Ovary (tissue), 9 donors: Measurements from ENCODE around the gene SCN5A. TPM values are rescaled to one million over a fixed set of nuclear protein-coding genes. Genes with fewer than 3 reads are reported as not detected.

Source experiments
- DNase-seq, 5 donors: peaks; one replicate each; pipeline ENCODE4 v3.0.0-alpha.2; 2019 to 2020
- H3K27ac ChIP-seq, 2 donors: fragments of 200-600 bp; one replicate each; pipeline versions ENCODE4 v1.5.1 to v1.8.0; 2019 to 2022
- H3K27me3 ChIP-seq: fragments of 200-600 bp; one replicate; pipeline ENCODE4 v1.8.0; 2022
- H3K36me3 ChIP-seq: fragments of 200-600 bp; sonication (generic); one replicate; pipeline ENCODE4 v1.5.1; 2019
- H3K4me1 ChIP-seq: one replicate; pipeline ENCODE4 v1.8.1; 2013; ENCODE audit warnings: mild to moderate bottlenecking, moderate library complexity; ENCODE audit not compliant: insufficient read depth
- H3K4me3 ChIP-seq: fragments of 200-600 bp; sonication (generic); one replicate; pipeline ENCODE4 v1.5.1; 2017
- H3K9me3 ChIP-seq, 2 donors: fragments of 200-600 bp in 1 of 2; sonication (generic) in 1 of 2; one replicate each; pipeline versions ENCODE4 v1.5.1 to v1.8.1; 2013 to 2019; ENCODE audit warnings: mild to moderate bottlenecking in 1 of 2, moderate library complexity in 1 of 2
- EP300 ChIP-seq: sonication (generic); formaldehyde crosslinking; IDR thresholded peaks from one replicate; pipeline ENCODE4 v1.6.1; 2017; ENCODE audit warnings: antibody characterized with exemption
- POLR2A ChIP-seq: fragments of 450-650 bp; IDR thresholded peaks from one replicate; pipeline ENCODE4 v1.6.1; 2017; ENCODE audit warnings: antibody characterized with exemption, mild to moderate bottlenecking, moderate library complexity
- WGBS, 3 donors: extraction: QIAGEN DNeasy Blood & Tissue Kit in 1 of 3; methylation state at CpG; one replicate each; pipeline versions ENCODE4 v1.1.5 to v1.1.7; 2013 to 2017; 5-methylcytosine and 5-hydroxymethylcytosine counted together
- intact Hi-C, 4 donors: fragments of 100-400 bp; cut with DNase I; formaldehyde crosslinking; loops; one replicate each; pipeline versions ENCODE4 v1.11.0 to v1.15.1; 2022 to 2023
- polyA plus RNA-seq, 2 donors: library from polyadenylated mRNA; stranded (reverse); fragments of 200-250 nt in 1 of 2; fragments of 350-450 nt in 1 of 2; fragmentation: Illumina TruSeq in 1 of 2; extraction: RNeasy Lipid Tissue Mini Kit (QIAGEN cat#74804) in 1 of 2; gene quantifications; one replicate each; pipeline ENCODE4 v1.2.3, GENCODE V29; 2013 to 2014
- total RNA-seq, 7 donors: library from RNA; depleted of rRNA in 2 of 7; stranded (reverse); fragments of >200 nt in 2 of 7; fragmentation: NEBNext Ultra II Directional in 3 of 7; extraction: Animal tissue kit (Norgen Biotek cat#: 25700) in 3 of 7; gene quantifications; one replicate each; pipeline versions ENCODE4 v1.1.0 to v1.2.4, GENCODE V29; 2016 to 2023
- TF ChIP-seq, protein P1 (sequence below), 3 donors: fragments of 450-650 bp in 2 of 3; fragments of 200-600 bp in 1 of 3; IDR thresholded peaks; one replicate each; pipeline versions ENCODE4 v1.5.1 to v1.8.0; 2016 to 2022; ENCODE audit warnings: antibody characterized with exemption in 3 of 3, mild to moderate bottlenecking in 1 of 3
- donor health status: DM: no; HTN: no; CAD: no; lungs with moderate emphysema.
- donor health status: DM: no; HTN: no; CAD: no.
- donor health status: Bipolar disorder and iron deficiency.
- donor health status: DM: yes; HTN: yes; CAD: no.
- donor health status: DM: no; HTN: no; CAD: no.
- donor health status: DM: yes; HTN: yes; CAD: no.

The SCN5A gene
- total and polyA plus RNA-seq, 9 donors, result 0.67 to 4.7 (median 2.1) TPM

DNA sequence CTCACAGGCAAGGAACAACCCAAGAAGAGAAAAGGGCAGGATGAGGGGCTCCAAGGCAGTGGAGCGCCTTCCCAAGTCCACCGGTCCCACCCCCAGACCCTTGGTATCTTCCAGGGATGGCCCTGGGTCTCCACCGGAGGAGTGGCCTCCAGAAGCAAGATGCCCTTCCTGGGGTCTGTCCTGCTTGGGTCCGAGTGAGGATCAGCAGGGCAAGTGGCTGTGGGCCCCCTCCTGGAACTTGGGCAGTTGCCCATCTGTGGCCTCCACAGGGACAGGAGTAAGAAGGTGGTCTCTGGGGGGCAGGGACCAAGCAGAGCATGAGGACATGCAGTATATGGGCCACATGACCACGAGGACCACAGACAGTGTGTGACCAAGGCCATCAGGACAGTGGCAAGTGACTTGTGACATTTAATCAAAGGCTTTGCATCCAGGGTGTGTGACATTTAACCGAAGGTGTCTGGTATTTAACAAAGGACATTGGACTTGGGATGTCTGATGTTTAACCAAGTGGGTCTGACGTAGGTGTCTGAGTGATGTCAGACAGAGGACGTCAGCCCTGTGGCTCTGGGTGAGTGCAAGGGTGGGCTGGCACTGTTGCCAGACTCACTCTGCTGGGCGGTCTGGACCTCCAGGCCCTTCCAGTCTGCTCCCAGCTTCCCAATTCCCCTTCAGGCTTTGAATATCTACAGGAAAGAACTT is 34.7 kb downstream of the SCN5A start:
- Histone ChIP-seq H3K9me3 (no peaks in the 10 kb centered on the region), H3K27ac (no peak overlapping the region), H3K27me3 (no peaks in the 10 kb centered on the region), H3K4me3 (no peak overlapping the region), H3K36me3 (no peaks in the 10 kb centered on the region), H3K4me1 (no peaks in the 10 kb centered on the region)
- peak in 1 of 5 donors; percentile 16 for DNase-seq
- TF ChIP-seq EP300 (no peak), POLR2A (no peak)
- TF ChIP-seq, protein P1, sequence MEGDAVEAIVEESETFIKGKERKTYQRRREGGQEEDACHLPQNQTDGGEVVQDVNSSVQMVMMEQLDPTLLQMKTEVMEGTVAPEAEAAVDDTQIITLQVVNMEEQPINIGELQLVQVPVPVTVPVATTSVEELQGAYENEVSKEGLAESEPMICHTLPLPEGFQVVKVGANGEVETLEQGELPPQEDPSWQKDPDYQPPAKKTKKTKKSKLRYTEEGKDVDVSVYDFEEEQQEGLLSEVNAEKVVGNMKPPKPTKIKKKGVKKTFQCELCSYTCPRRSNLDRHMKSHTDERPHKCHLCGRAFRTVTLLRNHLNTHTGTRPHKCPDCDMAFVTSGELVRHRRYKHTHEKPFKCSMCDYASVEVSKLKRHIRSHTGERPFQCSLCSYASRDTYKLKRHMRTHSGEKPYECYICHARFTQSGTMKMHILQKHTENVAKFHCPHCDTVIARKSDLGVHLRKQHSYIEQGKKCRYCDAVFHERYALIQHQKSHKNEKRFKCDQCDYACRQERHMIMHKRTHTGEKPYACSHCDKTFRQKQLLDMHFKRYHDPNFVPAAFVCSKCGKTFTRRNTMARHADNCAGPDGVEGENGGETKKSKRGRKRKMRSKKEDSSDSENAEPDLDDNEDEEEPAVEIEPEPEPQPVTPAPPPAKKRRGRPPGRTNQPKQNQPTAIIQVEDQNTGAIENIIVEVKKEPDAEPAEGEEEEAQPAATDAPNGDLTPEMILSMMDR (IDR thresholded peaks at IDR 0.05), result no peak
- 87 to 93% (median 90%) methylated on average over 9 of the region's 9 CpGs for WGBS, 3 donors
- intact Hi-C loops, result no loop called here

DNA sequence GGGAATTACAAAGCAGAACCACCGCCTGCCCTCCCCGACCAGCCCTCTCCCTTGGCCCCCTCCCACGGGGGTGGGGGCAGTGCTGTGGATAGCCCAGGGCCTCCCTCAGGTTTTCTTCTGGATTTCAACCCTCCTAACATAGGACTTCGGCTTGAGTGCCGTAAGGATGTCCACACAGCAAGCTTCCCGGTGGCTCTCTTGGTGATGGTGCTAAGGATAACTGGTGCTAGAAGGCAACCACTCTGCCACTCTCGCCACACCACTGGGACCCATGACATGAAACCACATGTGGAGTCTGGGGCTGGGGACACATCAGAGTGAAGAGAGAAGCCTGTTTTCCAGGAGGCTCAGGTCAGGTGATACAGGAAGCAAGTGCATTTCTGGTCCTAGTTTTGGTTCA is 35.4 kb downstream of the SCN5A start:
- intact Hi-C loops, result no loop called here
- Histone ChIP-seq H3K27ac (no peak overlapping the region), H3K27me3 (no peaks in the 10 kb centered on the region), H3K36me3 (no peaks in the 10 kb centered on the region), H3K9me3 (no peaks in the 10 kb centered on the region), H3K4me3 (no peak overlapping the region), H3K4me1 (no peaks in the 10 kb centered on the region)
- TF ChIP-seq EP300 (no peak), POLR2A (no peak)
- TF ChIP-seq, protein P1 (IDR thresholded peaks at IDR 0.05), result no peak
- peak in 1 of 5 donors; percentile 5 for DNase-seq
- 80 to 84% (median 84%) methylated on average over 7 of the region's 7 CpGs for WGBS, 3 donors

DNA sequence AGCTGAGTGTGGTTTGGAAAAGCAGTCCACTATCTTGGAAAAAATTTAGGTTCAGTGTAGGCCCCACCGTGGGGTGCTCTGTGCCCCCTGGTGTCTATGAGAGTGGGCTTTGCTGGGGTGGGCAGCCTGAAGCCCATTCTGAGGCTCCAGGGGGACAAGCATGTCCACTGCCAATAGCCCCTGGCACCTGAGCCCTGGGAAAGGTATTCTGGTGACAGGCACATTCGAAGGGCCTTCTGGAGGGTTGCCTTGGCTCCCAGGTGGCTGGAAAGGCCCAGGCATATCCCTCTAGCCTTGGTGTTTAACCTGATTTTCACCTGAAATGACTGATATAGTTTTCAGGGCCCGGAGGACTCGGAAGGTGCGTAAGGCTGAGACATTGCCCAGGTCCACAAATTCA is 36.1 kb downstream of the SCN5A start:
- Histone ChIP-seq H3K27me3 (no peaks in the 10 kb centered on the region), H3K27ac (no peak overlapping the region), H3K9me3 (no peaks in the 10 kb centered on the region), H3K36me3 (no peaks in the 10 kb centered on the region), H3K4me1 (no peaks in the 10 kb centered on the region), H3K4me3 (no peak overlapping the region)
- DNase-seq, result peak in 1 of 5 donors; percentile 6
- WGBS, 3 donors, result 91 to 99% (median 93%) methylated on average over 5 of the region's 5 CpGs
- TF ChIP-seq EP300 (no peak), POLR2A (no peak)
- TF ChIP-seq, protein P1 (IDR thresholded peaks at IDR 0.05), result no peak
- intact Hi-C loops, result no loop called here

DNA sequence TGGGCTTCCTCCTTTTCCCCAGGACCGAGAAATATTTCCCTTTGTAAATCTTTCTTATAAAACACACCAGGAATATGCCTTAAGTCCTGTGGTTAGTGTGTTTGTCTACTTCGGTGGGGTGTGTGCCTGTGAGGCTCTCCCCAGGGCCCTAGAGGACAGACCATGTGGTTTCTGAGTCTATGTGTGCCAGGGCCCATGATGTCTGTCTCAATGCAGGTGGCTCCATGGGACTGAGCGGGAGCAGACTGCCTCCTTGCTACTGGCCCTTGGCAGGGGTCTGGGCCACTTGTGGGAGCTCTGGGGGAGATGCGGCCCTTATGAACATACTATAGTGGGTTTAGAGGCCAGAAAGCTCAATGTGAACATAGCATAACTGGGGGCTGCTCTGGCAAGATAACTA is 37.6 kb downstream of the SCN5A start:
- Histone ChIP-seq H3K9me3 (no peaks in the 10 kb centered on the region), H3K4me3 (no peak overlapping the region), H3K36me3 (no peaks in the 10 kb centered on the region), H3K27ac (no peak overlapping the region), H3K4me1 (no peaks in the 10 kb centered on the region), H3K27me3 (no peaks in the 10 kb centered on the region)
- intact Hi-C loops, result no loop called here
- peak in 1 of 5 donors; percentile 12 for DNase-seq
- TF ChIP-seq, protein P1 (IDR thresholded peaks at IDR 0.05), result no peak
- TF ChIP-seq EP300 (no peak), POLR2A (no peak)
- 90 to 92% (median 90%) methylated on average over 4 of the region's 4 CpGs for WGBS, 3 donors
